ENCODE measurements around the gene ACTG1. TPM values are rescaled to one million over a fixed set of nuclear protein-coding genes. Genes with fewer than 3 reads are reported as not detected.

The ACTG1 gene
- total RNA-seq, 1 experiment from 2014 or later: 3,455 TPM

DNA sequence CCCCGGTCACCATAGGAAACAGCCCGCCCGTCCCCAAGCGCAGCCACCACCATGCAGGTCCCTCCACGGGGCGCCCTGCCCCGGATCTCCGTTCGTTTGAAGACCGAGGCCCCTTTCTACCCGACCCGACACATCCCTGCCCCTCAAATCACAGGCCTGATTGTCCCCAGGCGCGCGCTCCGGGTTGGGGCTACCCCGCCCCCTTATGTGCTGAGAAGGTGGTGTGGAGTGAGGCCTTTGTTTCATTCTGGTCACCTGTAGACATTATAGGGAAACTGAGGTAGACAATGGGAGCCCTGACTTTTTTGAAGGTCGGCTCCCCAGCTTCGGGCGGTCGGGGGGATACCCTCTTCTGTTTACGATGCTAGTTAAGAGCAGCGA, 763 bp upstream of the ACTG1 start:
- Mint-ChIP-seq H3K9me3 (no peaks in the 10 kb centered on the region), H3K4me3 (peak overlapping the region; percentile 75), H3K27me3 (ENCODE audit: low read depth) (peaks cover 16% of the 10 kb centered on the region), H3K27ac (peak overlapping the region; percentile 91), H3K4me1 (peaks cover 47% of the 10 kb centered on the region), H3K36me3 (peaks cover 38% of the 10 kb centered on the region)
- DNase-seq (ENCODE audit: low spot score) (peak; percentile 83), ATAC-seq (peak; percentile 15)
- no peak for TF ChIP-seq ETV6 (CRISPR knock-in tag; IDR thresholded peaks at IDR 0.05)
- peak; percentile 0; the same call in 1 of the 2 replicates for TF ChIP-seq ZNF423 (CRISPR knock-in tag; IDR thresholded peaks at IDR 0.05)
- ChIA-PET CTCF (interaction anchor here (1.0 to 3.6 kb wide), 7 partner anchors 10 to 258 kb away, joined by 3 to 27 read pairs (median 4); partner anchors contain the start of gene FAAP100), POLR2A (interaction anchor here (0.9 to 2.3 kb wide), 8 partner anchors 10 to 118 kb away, joined by 3 to 12 read pairs (median 6); partner anchors contain the start of genes BAHCC1 and FAAP100)

DNA sequence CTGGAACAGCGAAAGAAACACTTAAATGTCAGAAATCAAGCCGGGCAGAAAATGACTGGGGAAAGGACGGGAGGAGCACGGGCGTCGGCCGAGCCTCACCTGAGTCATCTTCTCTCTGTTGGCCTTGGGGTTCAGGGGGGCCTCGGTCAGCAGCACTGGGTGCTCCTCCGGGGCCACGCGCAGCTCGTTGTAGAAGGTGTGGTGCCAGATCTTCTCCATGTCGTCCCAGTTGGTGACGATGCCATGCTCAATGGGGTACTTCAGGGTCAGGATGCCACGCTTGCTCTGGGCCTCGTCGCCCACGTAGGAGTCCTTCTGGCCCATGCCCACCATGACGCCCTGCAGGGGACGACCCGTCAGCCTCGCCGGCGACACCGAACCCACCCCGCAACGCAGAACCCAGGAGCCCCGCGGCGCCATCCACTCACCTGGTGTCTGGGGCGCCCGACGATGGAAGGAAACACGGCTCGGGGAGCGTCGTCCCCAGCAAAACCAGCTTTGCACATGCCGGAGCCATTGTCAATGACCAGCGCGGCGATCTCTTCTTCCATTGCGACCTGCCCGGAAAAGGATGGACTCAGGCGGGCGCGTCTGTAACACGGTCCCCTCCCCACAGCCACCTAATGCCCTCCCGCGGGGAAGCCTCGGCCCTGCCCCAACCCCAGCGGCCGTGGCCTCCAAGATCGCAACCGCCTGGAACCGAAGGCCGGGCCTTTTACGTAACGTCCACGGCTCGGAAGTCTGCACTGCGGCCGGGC, 616 bp downstream of the ACTG1 start:
- POLR2A ChIA-PET: interaction anchor here (1.1 to 2.3 kb wide), 7 partner anchors 11 to 117 kb away, joined by 4 to 12 read pairs (median 7); partner anchors contain the start of genes BAHCC1 and FAAP100
- DNase-seq (ENCODE audit: low spot score) (no peak), ATAC-seq (no peak)
- Mint-ChIP-seq H3K4me1 (peaks cover 41% of the 10 kb centered on the region), H3K4me3 (peak overlapping the region; percentile 99), H3K9me3 (peaks cover 4% of the 10 kb centered on the region; the same call in 1 of the 2 replicates), H3K27me3 (ENCODE audit: low read depth) (peaks cover 10% of the 10 kb centered on the region; the same call in 1 of the 2 replicates), H3K27ac (peak overlapping the region; percentile 94), H3K36me3 (peaks cover 38% of the 10 kb centered on the region)
- CTCF ChIA-PET: interaction anchor here (3.6 kb wide), 1 partner anchor 12 kb away, joined by 27 read pairs; no protein-coding TSS in a partner anchor
- TF ChIP-seq GABPB1 (CRISPR knock-in tag; IDR thresholded peaks at IDR 0.05) (peak; percentile 7; the same call in 1 of the 2 replicates), EMX1 (CRISPR knock-in tag; IDR thresholded peaks at IDR 0.05) (peak; percentile 90), FOXP1 (CRISPR knock-in tag; IDR thresholded peaks at IDR 0.05; ENCODE audit: borderline replicate concordance) (peak; percentile 73; the same call in 1 of the 2 replicates), TCF7 (CRISPR knock-in tag; IDR thresholded peaks at IDR 0.05; ENCODE audit: low read depth) (no peak), ZNF138 (CRISPR knock-in tag; conservative IDR thresholded peaks at IDR 0.05) (no peak), IRF2 (CRISPR knock-in tag; IDR thresholded peaks at IDR 0.05; ENCODE audit: borderline replicate concordance, low read depth) (no peak), NFE2L1 (CRISPR knock-in tag; IDR thresholded peaks at IDR 0.05) (peak; percentile 54; the same call in 1 of the 2 replicates), MYBL2 (CRISPR knock-in tag; IDR thresholded peaks at IDR 0.05) (no peak), CBFB (CRISPR knock-in tag; IDR thresholded peaks at IDR 0.05; ENCODE audit: low read depth) (no peak), TP53 (CRISPR knock-in tag; IDR thresholded peaks at IDR 0.05) (no peak)
- TF ChIP-seq, protein P1, sequence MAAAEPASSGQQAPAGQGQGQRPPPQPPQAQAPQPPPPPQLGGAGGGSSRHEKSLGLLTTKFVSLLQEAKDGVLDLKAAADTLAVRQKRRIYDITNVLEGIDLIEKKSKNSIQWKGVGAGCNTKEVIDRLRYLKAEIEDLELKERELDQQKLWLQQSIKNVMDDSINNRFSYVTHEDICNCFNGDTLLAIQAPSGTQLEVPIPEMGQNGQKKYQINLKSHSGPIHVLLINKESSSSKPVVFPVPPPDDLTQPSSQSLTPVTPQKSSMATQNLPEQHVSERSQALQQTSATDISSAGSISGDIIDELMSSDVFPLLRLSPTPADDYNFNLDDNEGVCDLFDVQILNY (CRISPR knock-in tag; IDR thresholded peaks at IDR 0.05): 0 out of 2 replicates have a peak, but pooled peaks have one; percentile 40
- TF ChIP-seq, protein P2, sequence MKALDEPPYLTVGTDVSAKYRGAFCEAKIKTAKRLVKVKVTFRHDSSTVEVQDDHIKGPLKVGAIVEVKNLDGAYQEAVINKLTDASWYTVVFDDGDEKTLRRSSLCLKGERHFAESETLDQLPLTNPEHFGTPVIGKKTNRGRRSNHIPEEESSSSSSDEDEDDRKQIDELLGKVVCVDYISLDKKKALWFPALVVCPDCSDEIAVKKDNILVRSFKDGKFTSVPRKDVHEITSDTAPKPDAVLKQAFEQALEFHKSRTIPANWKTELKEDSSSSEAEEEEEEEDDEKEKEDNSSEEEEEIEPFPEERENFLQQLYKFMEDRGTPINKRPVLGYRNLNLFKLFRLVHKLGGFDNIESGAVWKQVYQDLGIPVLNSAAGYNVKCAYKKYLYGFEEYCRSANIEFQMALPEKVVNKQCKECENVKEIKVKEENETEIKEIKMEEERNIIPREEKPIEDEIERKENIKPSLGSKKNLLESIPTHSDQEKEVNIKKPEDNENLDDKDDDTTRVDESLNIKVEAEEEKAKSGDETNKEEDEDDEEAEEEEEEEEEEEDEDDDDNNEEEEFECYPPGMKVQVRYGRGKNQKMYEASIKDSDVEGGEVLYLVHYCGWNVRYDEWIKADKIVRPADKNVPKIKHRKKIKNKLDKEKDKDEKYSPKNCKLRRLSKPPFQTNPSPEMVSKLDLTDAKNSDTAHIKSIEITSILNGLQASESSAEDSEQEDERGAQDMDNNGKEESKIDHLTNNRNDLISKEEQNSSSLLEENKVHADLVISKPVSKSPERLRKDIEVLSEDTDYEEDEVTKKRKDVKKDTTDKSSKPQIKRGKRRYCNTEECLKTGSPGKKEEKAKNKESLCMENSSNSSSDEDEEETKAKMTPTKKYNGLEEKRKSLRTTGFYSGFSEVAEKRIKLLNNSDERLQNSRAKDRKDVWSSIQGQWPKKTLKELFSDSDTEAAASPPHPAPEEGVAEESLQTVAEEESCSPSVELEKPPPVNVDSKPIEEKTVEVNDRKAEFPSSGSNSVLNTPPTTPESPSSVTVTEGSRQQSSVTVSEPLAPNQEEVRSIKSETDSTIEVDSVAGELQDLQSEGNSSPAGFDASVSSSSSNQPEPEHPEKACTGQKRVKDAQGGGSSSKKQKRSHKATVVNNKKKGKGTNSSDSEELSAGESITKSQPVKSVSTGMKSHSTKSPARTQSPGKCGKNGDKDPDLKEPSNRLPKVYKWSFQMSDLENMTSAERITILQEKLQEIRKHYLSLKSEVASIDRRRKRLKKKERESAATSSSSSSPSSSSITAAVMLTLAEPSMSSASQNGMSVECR (CRISPR knock-in tag; IDR thresholded peaks at IDR 0.05; ENCODE audit: borderline replicate concordance): peak; percentile 82
- TF ChIP-seq, protein P3, sequence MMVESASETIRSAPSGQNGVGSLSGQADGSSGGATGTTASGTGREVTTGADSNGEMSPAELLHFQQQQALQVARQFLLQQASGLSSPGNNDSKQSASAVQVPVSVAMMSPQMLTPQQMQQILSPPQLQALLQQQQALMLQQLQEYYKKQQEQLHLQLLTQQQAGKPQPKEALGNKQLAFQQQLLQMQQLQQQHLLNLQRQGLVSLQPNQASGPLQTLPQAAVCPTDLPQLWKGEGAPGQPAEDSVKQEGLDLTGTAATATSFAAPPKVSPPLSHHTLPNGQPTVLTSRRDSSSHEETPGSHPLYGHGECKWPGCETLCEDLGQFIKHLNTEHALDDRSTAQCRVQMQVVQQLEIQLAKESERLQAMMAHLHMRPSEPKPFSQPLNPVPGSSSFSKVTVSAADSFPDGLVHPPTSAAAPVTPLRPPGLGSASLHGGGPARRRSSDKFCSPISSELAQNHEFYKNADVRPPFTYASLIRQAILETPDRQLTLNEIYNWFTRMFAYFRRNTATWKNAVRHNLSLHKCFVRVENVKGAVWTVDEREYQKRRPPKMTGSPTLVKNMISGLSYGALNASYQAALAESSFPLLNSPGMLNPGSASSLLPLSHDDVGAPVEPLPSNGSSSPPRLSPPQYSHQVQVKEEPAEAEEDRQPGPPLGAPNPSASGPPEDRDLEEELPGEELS (CRISPR knock-in tag; IDR thresholded peaks at IDR 0.05): no peak
- TF ChIP-seq, protein P4, sequence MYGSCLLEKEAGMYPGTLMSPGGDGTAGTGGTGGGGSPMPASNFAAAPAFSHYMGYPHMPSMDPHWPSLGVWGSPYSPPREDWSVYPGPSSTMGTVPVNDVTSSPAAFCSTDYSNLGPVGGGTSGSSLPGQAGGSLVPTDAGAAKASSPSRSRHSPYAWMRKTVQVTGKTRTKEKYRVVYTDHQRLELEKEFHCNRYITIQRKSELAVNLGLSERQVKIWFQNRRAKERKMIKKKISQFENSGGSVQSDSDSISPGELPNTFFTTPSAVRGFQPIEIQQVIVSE (CRISPR knock-in tag; IDR thresholded peaks at IDR 0.05; ENCODE audit: borderline replicate concordance): 0 out of 2 replicates have a peak, but pooled peaks have one; percentile 22
- TF ChIP-seq, protein P5, sequence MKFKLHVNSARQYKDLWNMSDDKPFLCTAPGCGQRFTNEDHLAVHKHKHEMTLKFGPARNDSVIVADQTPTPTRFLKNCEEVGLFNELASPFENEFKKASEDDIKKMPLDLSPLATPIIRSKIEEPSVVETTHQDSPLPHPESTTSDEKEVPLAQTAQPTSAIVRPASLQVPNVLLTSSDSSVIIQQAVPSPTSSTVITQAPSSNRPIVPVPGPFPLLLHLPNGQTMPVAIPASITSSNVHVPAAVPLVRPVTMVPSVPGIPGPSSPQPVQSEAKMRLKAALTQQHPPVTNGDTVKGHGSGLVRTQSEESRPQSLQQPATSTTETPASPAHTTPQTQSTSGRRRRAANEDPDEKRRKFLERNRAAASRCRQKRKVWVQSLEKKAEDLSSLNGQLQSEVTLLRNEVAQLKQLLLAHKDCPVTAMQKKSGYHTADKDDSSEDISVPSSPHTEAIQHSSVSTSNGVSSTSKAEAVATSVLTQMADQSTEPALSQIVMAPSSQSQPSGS (CRISPR knock-in tag; IDR thresholded peaks at IDR 0.05; ENCODE audit: borderline replicate concordance, low read depth): no peak
- TF ChIP-seq, protein P6, sequence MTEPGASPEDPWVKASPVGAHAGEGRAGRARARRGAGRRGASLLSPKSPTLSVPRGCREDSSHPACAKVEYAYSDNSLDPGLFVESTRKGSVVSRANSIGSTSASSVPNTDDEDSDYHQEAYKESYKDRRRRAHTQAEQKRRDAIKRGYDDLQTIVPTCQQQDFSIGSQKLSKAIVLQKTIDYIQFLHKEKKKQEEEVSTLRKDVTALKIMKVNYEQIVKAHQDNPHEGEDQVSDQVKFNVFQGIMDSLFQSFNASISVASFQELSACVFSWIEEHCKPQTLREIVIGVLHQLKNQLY (CRISPR knock-in tag; IDR thresholded peaks at IDR 0.05): 0 out of 2 replicates have a peak, but pooled peaks have one; percentile 68
- TF ChIP-seq, protein P7, sequence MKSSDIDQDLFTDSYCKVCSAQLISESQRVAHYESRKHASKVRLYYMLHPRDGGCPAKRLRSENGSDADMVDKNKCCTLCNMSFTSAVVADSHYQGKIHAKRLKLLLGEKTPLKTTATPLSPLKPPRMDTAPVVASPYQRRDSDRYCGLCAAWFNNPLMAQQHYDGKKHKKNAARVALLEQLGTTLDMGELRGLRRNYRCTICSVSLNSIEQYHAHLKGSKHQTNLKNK (CRISPR knock-in tag; IDR thresholded peaks at IDR 0.05): peak; percentile 50; the same call in 1 of the 2 replicates
- TF ChIP-seq, protein P8, sequence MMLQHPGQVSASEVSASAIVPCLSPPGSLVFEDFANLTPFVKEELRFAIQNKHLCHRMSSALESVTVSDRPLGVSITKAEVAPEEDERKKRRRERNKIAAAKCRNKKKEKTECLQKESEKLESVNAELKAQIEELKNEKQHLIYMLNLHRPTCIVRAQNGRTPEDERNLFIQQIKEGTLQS (CRISPR knock-in tag; conservative IDR thresholded peaks at IDR 0.05): no peak

Data from WTC11 (cell line).